GM20000 (cell line): Measurements from ENCODE around the gene TP53TG3B.
"Not testable (repeated sequence)": the region's sequence is repeated elsewhere in the genome, so short reads cannot be mapped to it uniquely, and the experiment has no call there.

Source experiments
- DNase-seq: peaks from one replicate; pipeline ENCODE4 v3.0.0; 2012; ENCODE audit warnings: low spot score

The TP53TG3B gene, protein sequence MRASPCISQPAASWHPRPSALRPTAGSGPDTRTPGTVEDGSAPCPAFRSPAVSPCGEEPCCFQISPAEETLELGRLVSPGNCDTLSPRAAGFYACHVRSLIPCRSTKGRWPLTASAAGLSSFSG

GRCh38 chr16:33360541-33360940, at the start of gene TP53TG3B:
TSS of gene TP53TG3B (plus strand) at chr16:33360841. CDS start at chr16:33360909, 68 bp downstream.
- not testable (repeated sequence) for DNase-seq

DNA sequence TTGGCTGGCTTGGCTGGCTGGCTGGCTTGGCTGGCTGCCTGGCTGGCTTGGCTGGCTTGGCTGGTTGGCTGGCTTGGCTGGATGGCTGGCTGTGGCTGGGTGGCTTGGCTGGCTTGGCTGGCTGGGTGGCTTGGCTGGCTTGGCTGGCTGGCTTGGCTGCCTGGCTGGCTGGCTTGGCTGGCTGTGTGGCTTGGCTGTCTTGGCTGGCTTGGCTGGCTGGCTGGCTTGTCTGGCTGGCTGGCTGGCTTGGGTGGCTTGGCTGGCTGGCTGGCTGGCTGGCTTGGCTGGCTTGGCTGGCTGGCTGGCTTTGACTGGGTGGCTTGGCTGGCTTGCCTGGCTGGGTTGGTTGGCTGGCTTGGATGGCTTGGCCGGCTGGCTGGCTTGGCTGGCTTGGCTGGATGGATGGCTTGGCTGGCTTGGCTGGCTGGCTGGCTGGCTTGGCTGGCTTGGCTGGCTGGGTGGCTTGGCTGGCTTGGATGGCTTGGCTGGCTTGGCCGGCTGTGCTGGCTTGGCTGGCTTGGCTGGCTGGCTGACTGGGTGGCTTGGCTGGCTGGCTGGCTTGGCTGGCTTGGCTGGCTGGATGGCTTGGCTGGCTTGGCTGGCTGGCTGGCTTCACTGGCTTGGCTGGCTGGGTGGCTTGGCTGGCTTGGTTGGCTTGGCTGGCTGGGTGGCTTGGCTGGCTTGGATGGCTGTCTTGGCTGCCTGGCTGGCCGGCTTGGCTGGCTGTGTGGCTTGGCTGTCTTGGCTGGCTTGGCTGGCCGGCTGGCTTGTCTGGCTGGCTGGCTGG, 24.2 kb upstream of the TP53TG3B start:
- not testable (repeated sequence) for DNase-seq

GRCh38 chr16:33337627-33338542, 22.8 kb upstream of the TP53TG3B start:
- DNase-seq: not testable (repeated sequence)

GRCh38 chr16:33338543-33338951, 22.1 kb upstream of the TP53TG3B start:
- DNase-seq: not testable (repeated sequence)

GRCh38 chr16:33339093-33340061, 21.3 kb upstream of the TP53TG3B start:
- DNase-seq: not testable (repeated sequence)
